ENCODE results near the gene WWC2. TPM values are rescaled to one million over a fixed set of nuclear protein-coding genes. Genes with fewer than 3 reads are reported as not detected.

Gene WWC2
- total and polyA plus RNA-seq, 2 experiments from 2014 or later, result 33.2 to 48.3 TPM

- Histone ChIP-seq H3K9ac (no peak overlapping the region), H3K4me1 (ENCODE audit: insufficient read depth) (peaks cover 11% of the 10 kb centered on the region), H3F3A (ENCODE audit: insufficient read depth) (peaks cover 18% of the 10 kb centered on the region; the same call in 1 of the 2 replicates), H4K20me1 (ENCODE audit: insufficient read depth) (no peaks in the 10 kb centered on the region), H3K4me3 (no peak overlapping the region), H3K27me3 (replicated peaks; ENCODE audit: insufficient read depth) (no peaks in the 10 kb centered on the region), H3K79me2 (ENCODE audit: insufficient read depth) (no peaks in the 10 kb centered on the region; the same call in 1 of the 2 replicates), H2AFZ (no peak overlapping the region), H3K4me2 (ENCODE audit: unreplicated experiment) (no peak overlapping the region), H3K36me3 (ENCODE audit: low read depth) (peaks cover 93% of the 10 kb centered on the region), H3K27ac (no peak overlapping the region), H3K9me3 (ENCODE audit: low read depth) (no peaks in the 10 kb centered on the region), H3K9me2 (ENCODE audit: insufficient read depth) (no peaks in the 10 kb centered on the region)
- in situ Hi-C loops (cut with MboI), result no loop called here
- WGBS, 2 experiments (ENCODE audit: low coverage in 1 of 2, low lambda C conversion rate in 2 of 2, missing lambda C conversion rate in 2 of 2), result 91 to 94% methylated on average over 7 of the region's 7 CpGs
- DNase-seq, result no peak
- TF ChIP-seq EZH2 (IDR thresholded peaks at IDR 0.05; ENCODE audit: insufficient read depth, poor library complexity, severe bottlenecking) (no peak), EZH2phosphoT487 (IDR thresholded peaks at IDR 0.05; ENCODE audit: insufficient read depth, low read depth) (no peak)
Observed at GRCh38 chr4:183285886-183286285, 186.8 kb downstream of the WWC2 start.

- no peak overlapping the region for H2AFZ ChIP-seq
- no peak for TF ChIP-seq EZH2 (IDR thresholded peaks at IDR 0.05; ENCODE audit: insufficient read depth, poor library complexity, severe bottlenecking)
- no peak for TF ChIP-seq EZH2phosphoT487 (IDR thresholded peaks at IDR 0.05; ENCODE audit: insufficient read depth, low read depth)
- H4K20me1 ChIP-seq (ENCODE audit: insufficient read depth), result no peaks in the 10 kb centered on the region
- no peak overlapping the region for H3K27ac ChIP-seq
- WGBS, 2 experiments (ENCODE audit: low coverage in 1 of 2, low lambda C conversion rate in 2 of 2, missing lambda C conversion rate in 2 of 2), result 93% methylated on average over 11 of the region's 11 CpGs
- no peaks in the 10 kb centered on the region for H3K27me3 ChIP-seq (replicated peaks; ENCODE audit: insufficient read depth)
- peaks cover 91% of the 10 kb centered on the region for H3K36me3 ChIP-seq (ENCODE audit: low read depth)
- no peaks in the 10 kb centered on the region for H3K9me2 ChIP-seq (ENCODE audit: insufficient read depth)
- peaks cover 21% of the 10 kb centered on the region; the same call in 1 of the 2 replicates for H3F3A ChIP-seq (ENCODE audit: insufficient read depth)
- no peak overlapping the region for H3K4me3 ChIP-seq
- H3K9ac ChIP-seq, result no peak overlapping the region
- H3K4me2 ChIP-seq (ENCODE audit: unreplicated experiment), result no peak overlapping the region
- peaks cover 11% of the 10 kb centered on the region for H3K4me1 ChIP-seq (ENCODE audit: insufficient read depth)
- H3K9me3 ChIP-seq (ENCODE audit: low read depth), result no peaks in the 10 kb centered on the region
- in situ Hi-C loops (cut with MboI), result no loop called here
- DNase-seq, result no peak
- H3K79me2 ChIP-seq (ENCODE audit: insufficient read depth), result peaks cover under 1% of the 10 kb centered on the region; the same call in 1 of the 2 replicates
Observed at GRCh38 chr4:183286590-183287308, 187.7 kb downstream of the WWC2 start.

- Histone ChIP-seq H3K9me3 (ENCODE audit: low read depth) (no peaks in the 10 kb centered on the region), H3F3A (ENCODE audit: insufficient read depth) (peaks cover 21% of the 10 kb centered on the region; the same call in 1 of the 2 replicates), H3K27me3 (replicated peaks; ENCODE audit: insufficient read depth) (no peaks in the 10 kb centered on the region), H3K9me2 (ENCODE audit: insufficient read depth) (no peaks in the 10 kb centered on the region), H3K4me1 (ENCODE audit: insufficient read depth) (peaks cover 11% of the 10 kb centered on the region), H4K20me1 (ENCODE audit: insufficient read depth) (no peaks in the 10 kb centered on the region), H3K79me2 (ENCODE audit: insufficient read depth) (peaks cover 3% of the 10 kb centered on the region; the same call in 1 of the 2 replicates), H3K4me3 (no peak overlapping the region), H3K36me3 (ENCODE audit: low read depth) (peaks cover 90% of the 10 kb centered on the region), H2AFZ (no peak overlapping the region), H3K27ac (no peak overlapping the region), H3K9ac (no peak overlapping the region), H3K4me2 (ENCODE audit: unreplicated experiment) (no peak overlapping the region)
- DNase-seq, result no peak
- no peak for TF ChIP-seq EZH2 (IDR thresholded peaks at IDR 0.05; ENCODE audit: insufficient read depth, poor library complexity, severe bottlenecking)
- TF ChIP-seq EZH2phosphoT487 (IDR thresholded peaks at IDR 0.05; ENCODE audit: insufficient read depth, low read depth), result no peak
- in situ Hi-C loops (cut with MboI), result no loop called here
- WGBS, 2 experiments (ENCODE audit: low coverage in 1 of 2, low lambda C conversion rate in 2 of 2, missing lambda C conversion rate in 2 of 2), result 98 to 100% methylated on average over 2 of the region's 2 CpGs
Observed at GRCh38 chr4:183287309-183287659, 188.2 kb downstream of the WWC2 start.

GRCh38 chr4:183287677-183288076 lies 188.6 kb downstream of the WWC2 start:
- in situ Hi-C loops (cut with MboI), result no loop called here
- DNase-seq, result no peak
- Histone ChIP-seq H2AFZ (no peak overlapping the region), H3K9me2 (ENCODE audit: insufficient read depth) (no peaks in the 10 kb centered on the region), H3K9me3 (ENCODE audit: low read depth) (no peaks in the 10 kb centered on the region), H3K4me3 (no peak overlapping the region), H3F3A (ENCODE audit: insufficient read depth) (peaks cover 21% of the 10 kb centered on the region; the same call in 1 of the 2 replicates), H3K27ac (no peak overlapping the region), H3K36me3 (ENCODE audit: low read depth) (peaks cover 90% of the 10 kb centered on the region), H3K79me2 (ENCODE audit: insufficient read depth) (peaks cover 3% of the 10 kb centered on the region; the same call in 1 of the 2 replicates), H4K20me1 (ENCODE audit: insufficient read depth) (no peaks in the 10 kb centered on the region), H3K27me3 (replicated peaks; ENCODE audit: insufficient read depth) (no peaks in the 10 kb centered on the region), H3K4me1 (ENCODE audit: insufficient read depth) (peaks cover 11% of the 10 kb centered on the region), H3K9ac (no peak overlapping the region), H3K4me2 (ENCODE audit: unreplicated experiment) (no peak overlapping the region)
- TF ChIP-seq EZH2 (IDR thresholded peaks at IDR 0.05; ENCODE audit: insufficient read depth, poor library complexity, severe bottlenecking) (no peak), EZH2phosphoT487 (IDR thresholded peaks at IDR 0.05; ENCODE audit: insufficient read depth, low read depth) (no peak)
- 91 to 92% methylated on average over 6 of the region's 6 CpGs for WGBS, 2 experiments (ENCODE audit: low coverage in 1 of 2, low lambda C conversion rate in 2 of 2, missing lambda C conversion rate in 2 of 2)
